ENCODE results near the gene CNTNAP2. TPM values are rescaled to one million over a fixed set of nuclear protein-coding genes. Genes with fewer than 3 reads are reported as not detected.

The CNTNAP2 gene
- total and polyA plus RNA-seq, 2 of the 13 experiments (the other 11 are each of a cell fraction or from before 2014, with no cell fraction given), result 0.40 to 0.42 TPM

DNA sequence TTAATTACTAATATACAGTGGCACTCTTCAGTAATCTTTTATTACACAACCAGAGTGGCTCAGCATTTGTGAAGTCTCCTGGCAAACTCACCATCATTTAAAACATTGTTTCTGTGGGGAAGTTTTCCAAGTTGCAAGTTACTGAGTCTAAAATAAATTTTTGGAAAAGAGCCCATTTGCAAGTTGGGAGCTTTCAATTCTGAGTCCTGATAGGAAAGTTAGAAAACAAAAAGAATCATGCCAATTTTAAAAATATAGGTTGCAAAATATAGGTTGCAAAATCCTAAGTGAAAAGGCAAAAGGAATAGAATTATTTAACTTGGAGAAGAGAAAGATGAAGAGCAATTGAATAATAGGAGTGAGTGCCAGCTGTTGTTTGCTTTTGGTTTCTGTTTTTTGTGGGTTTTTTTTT, 2095.1 kb downstream of the CNTNAP2 start:
- Histone ChIP-seq H3K27me3 (ENCODE audit: control insufficient read depth in 1 of 2, insufficient read depth in 2 of 2, low read length in 2 of 2) (peaks cover 0 to 24% of the 10 kb centered on the region in 2 experiments; a peak in 1 of 5 replicates), H3K79me2 (ENCODE audit: insufficient read depth, low read length) (no peaks in the 10 kb centered on the region), H3K27ac (ENCODE audit: extremely low read length, insufficient read depth, low read length) (no peak overlapping the region), H3K4me2 (ENCODE audit: low read depth, low read length) (no peak overlapping the region), H2AFZ (ENCODE audit: low read length) (no peak overlapping the region), H3K4me1 (ENCODE audit: insufficient read depth, low read length) (no peaks in the 10 kb centered on the region), H4K20me1 (ENCODE audit: insufficient read depth, low read length) (no peaks in the 10 kb centered on the region), H3K36me3 (replicated peaks in 1 of 2; ENCODE audit: control insufficient read depth in 1 of 2, insufficient read depth in 2 of 2, low read length in 2 of 2) (no peaks in the 10 kb centered on the region), H3K9me3 (ENCODE audit: low read length) (no peaks in the 10 kb centered on the region), H3K9ac (ENCODE audit: insufficient read depth, low read depth, low read length) (no peak overlapping the region), H3K4me3 (replicated peaks in 1 of 3; ENCODE audit: insufficient read depth in 1 of 3, low read depth in 2 of 3, low read length in 3 of 3) (no peak overlapping the region)
- in situ Hi-C loops (cut with HindIII; ENCODE audit: extremely low pct_ligation_motif_present, low pct_unique_long_range_greater_than_20kb) (no loop called here), intact Hi-C loops (cut with micrococcal nuclease; ENCODE audit: unreplicated experiment) (loop anchor here (1.0 kb wide), 1 partner anchor 25 kb away; no protein-coding TSS in a partner anchor)
- DNase-seq (ENCODE audit: low spot score) (no peak), FAIRE-seq (no peak), ATAC-seq (no peak)
- CTCF ChIA-PET (ENCODE audit: low intra/inter-chr PET ratio, low total read pairs), result no interaction called here
- TF ChIP-seq IKZF1 (IDR thresholded peaks at IDR 0.05), result no peak
- no peak for TF ChIP-seq MYNN (CRISPR knock-in tag; IDR thresholded peaks at IDR 0.05; ENCODE audit: low read depth)
- TF ChIP-seq POGZ (CRISPR knock-in tag; IDR thresholded peaks at IDR 0.05), result no peak
- no peak for TF ChIP-seq PRDM4 (CRISPR knock-in tag; IDR thresholded peaks at IDR 0.05; ENCODE audit: borderline replicate concordance)
- no peak for TF ChIP-seq GPBP1L1 (CRISPR knock-in tag; IDR thresholded peaks at IDR 0.05)
- POLR2A ChIA-PET, result no interaction called here
- no TSS peak for BruUV-seq (replicated peaks)
